Activated CD4-positive, alpha-beta memory T cell treated with anti-CD3 and anti-CD28 coated beads for 36 hours (primary cell): ENCODE measurements around the gene POU2AF2. TPM values are rescaled to one million over a fixed set of nuclear protein-coding genes. Genes with fewer than 3 reads are reported as not detected.

Experiments
- total RNA-seq, 2 experiments: library from RNA; stranded (reverse); gene quantifications; one replicate each; pipeline ENCODE4 v1.2.3, GENCODE V29; 2021

POU2AF2 gene
- total RNA-seq, 2 experiments from 2014 or later = not detected

Other genes starting within 250 kb of the POU2AF2 start
- not detected for gene POU2AF3, start 52.8 kb downstream of the POU2AF2 start, total RNA-seq
- gene POU2AF1, start 133.6 kb downstream of the POU2AF2 start, total RNA-seq = 10 to 100 TPM; 26.9 to 28.3 TPM